Epidermal melanocyte (primary cell): Measurements from ENCODE around the gene DENND5B.
"Not testable (repeated sequence)": the region's sequence is repeated elsewhere in the genome, so short reads cannot be mapped to it uniquely, and the experiment has no call there.

ENCODE experiments used
- DNase-seq: peaks from one replicate; pipeline ENCODE4 v3.0.0; 2011; ENCODE audit warnings: low spot score; ENCODE audit not compliant: insufficient read length

The DENND5B gene

DNA sequence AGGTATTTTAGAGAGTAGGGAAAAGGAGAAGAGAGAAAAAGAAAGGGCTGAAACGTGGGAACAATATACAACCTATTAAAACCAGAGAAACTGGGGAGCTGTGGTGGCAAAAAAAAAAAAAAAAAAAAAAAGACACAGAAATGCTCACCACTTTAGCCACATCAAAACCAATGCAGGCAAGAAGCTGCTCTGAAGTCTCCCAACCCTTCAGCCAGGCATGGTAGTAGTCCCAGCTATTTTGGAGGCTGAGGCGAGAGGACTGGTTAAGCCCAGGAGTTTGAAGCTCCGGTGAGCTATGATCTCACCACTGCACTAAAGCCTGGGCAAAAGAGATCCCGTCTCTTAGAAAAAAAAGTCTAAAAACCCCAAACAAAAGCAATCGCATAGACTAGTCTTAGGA lies 33.2 kb downstream of the DENND5B start:
- DNase-seq = no peak

DNA sequence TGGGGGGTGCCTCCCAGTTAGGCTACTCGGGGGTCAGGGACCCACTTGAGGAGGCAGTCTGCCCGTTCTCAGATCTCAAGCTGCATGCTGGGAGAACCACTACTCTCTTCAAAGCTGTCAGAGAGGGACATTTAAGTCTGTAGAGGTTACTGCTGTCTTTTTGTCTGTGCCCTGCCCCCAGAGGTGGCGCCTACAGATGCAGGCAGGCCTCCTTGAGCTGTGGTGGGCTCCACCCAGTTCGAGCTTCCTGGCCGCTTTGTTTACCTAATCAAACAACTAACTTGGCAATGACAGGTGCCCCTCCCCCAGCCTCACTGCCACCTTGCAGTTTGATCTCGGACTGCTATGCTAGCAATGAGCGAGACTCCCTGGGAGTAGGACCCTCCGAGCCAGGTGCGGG lies 35.5 kb downstream of the DENND5B start:
- not testable (repeated sequence) for DNase-seq

DNA sequence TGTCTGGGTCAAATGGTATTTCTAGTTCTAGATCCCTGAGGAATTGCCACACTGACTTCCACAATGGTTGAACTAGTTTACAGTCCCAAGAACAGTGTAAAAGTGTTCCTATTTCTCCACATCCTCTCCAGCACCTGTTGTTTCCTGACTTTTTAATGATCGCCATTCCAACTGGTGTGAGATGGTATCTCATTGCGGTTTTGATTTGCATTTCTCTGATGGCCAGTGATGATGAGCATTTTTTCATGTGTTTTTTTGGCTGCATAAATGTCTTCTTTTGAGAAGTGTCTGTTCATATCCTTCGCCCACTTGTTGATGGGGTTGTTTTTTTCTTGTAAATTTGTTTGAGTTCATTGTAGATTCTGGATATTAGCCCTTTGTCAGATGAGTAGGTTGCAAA lies 40.3 kb downstream of the DENND5B start:
- DNase-seq = not testable (repeated sequence)

DNA sequence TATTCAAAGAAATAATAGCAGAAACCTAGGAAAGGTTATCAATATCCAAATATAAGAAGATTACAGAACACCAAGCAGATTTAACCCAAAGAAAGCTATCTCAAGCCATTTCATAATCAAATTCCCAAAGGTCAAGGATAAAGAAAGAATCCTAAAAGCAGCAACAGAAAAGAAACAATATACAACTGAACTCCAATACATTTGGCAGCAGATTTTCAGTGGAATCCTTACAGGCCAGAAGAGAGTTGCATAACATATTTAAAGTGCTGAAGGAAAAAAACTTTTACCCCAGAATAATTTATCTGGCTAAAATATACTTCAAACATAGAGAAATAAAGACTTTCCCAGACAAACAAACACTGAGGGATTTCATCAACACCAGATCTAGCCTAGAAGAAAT lies 54.3 kb downstream of the DENND5B start:
- DNase-seq = no peak

DNA sequence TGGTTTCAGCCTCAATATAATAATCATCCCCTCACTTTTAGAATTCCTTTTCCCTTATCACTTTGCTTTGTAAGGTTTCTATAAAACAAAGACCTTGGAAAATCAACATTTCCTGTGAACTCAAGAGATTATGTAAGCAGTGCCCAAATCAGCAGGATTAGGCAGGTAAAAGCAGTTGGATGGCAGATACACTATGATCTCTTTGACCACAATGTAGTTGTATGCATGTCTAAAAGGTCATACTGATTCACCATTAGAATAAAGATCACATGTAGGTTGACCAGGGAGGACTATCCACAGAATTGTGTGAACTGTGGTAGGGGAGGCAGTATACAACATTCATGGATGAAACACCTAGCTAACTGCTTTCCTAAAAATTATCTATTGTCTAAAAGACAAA lies 57.5 kb downstream of the DENND5B start:
- no peak for DNase-seq

DNA sequence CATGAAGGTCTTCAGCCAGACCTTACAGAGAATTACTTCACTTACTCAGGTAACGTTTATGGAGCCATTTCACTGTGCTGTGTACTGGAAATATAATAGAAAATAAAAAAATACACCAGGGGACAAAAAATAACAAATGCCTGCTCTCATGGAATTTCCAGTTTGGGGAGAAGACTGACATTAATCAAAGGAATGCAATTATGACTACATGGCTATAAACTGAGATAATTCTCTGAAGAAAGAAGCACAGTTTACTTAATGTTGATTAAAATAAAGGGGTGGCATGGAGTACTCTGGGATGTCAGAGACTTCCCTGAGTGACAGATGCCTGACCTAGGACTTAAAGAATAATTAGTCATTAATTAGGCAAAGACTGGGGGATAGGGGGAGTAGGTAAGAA lies 59.0 kb downstream of the DENND5B start:
- DNase-seq = no peak

DNA sequence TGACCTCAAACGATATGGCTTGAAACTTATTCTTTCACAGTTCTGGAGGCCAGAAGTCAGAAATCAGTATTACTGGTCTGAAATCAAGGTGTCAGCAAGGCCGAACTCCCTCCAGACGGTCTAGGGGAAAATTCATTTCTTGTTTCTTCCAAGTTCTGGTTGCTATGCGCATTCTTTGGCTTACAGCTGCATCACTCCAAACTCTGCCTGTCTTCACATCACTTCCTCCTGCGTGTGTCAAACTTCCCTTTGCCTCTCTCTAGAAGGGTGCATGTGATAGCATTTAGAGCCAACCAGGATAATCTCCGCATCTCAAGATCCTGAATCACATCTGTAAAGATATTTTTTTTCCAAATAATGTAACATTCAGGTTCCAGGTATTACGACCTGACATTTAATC lies 62.8 kb downstream of the DENND5B start:
- DNase-seq = no peak

DNA sequence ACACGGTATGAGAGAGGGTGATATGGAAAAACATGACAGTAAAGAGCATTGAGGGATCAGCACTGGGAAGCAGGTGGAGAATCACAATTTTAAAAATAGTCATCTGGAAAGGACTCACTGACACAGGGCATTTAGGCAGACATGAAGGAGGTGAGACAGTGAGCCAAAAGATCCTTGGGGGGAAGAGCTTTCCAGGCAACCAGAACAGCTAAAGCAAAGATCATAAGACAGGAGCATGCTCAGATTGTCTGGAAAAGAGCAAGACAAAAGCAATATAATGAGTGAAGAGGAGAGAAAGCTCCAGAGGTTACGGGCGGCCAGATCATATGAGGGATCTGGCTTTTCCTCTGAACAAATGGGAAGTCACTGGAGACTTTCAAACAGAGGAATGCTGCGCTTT lies 63.9 kb downstream of the DENND5B start:
- DNase-seq = no peak

DNA sequence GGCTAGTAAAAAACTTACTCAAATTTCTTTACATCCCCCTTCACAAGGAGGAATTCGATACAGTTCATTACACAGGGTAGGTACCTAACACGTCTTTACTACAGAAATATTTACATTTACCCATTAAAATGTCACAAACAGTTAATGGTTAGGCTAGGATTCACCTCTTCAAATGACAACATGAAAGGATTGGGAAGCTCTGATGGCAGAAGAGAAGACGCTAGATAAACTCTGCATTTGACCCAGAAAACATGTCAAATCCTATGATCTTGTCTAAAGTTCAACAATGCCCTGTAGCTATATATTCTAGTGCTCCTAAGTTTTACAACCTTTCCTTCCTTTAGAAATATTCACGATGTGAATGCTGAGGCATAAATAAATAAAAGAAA lies 64.8 kb downstream of the DENND5B start:
- no peak for DNase-seq

DNA sequence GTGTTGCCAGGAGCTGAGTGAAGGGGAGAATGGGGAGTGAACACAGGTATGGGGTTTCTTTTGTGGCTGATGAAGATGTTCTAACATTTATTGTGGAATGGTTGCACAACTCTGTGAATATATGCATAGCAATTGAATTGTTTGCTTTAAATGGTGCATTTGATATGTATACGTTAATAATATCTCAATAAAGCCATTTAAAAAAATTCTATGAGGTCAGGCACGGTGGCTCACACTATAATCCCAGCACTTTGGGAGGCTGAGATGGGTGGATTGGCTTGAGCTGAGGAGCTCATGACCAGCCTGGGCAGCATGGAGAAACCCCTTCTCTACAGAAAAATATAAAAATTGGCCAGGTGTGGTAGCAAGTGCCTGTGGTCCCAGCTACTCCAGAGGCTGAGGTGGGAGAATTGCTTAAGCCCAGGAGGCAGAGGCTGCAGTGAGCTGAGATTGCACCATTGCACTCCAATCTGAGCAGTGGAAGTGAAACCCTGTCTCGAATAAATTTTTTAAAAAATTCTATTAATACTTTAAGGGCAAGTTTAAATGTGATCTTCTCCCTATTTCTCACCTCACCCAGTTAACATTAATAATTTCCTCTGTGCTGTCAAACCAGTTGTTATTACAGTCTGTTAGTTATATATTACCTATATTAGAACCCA lies 65.3 kb downstream of the DENND5B start:
- no peak for DNase-seq

DNA sequence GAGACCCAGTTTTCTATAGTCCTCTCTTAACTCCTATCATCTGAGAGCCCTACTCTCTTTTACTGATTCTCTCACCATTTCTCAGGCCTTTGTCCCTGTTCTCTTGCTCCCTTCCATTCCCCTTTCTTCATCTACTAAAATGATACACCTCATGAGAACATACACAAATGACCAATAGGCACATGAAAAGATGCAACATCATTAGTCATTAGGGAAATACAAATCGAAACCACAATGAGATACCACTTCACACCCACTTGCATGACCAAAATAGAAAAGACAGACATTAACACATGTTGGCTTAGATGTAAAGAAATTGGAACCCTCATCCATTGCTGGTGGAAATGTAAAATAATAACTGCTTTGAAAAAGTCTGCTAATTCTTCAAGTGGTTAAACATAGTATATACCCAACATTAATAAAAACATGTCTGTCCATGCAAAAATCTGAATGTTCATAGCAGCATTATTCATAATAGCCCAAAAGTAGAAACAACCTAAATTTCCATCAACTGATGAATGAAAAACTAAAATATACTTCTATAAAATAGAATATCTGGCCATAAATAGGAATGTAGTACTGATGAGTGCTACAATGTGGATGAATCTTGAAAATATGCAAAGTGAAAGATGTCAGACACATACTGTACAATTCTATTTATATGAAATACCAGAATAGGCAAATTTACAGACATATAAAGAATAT lies 66.0 kb downstream of the DENND5B start:
- no peak for DNase-seq

DNA sequence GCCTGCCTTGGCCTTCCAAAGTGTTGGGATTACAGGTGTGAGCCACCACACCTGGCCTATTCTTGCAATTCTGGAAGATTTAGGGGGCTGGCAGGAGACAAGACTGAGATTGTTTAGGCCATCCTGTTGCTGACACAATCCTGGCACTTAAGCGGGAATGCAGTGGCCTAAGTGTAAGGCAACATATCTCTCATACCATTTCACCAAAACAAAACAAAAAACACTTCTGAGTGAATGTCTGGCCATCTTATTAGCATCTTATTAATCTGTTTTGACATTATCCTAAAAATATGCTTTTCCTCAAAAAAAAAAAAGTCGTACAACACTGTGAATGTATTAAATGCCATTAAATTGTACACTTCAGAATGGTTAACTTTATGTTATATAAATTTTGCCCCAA lies 67.6 kb downstream of the DENND5B start:
- no peak for DNase-seq

DNA sequence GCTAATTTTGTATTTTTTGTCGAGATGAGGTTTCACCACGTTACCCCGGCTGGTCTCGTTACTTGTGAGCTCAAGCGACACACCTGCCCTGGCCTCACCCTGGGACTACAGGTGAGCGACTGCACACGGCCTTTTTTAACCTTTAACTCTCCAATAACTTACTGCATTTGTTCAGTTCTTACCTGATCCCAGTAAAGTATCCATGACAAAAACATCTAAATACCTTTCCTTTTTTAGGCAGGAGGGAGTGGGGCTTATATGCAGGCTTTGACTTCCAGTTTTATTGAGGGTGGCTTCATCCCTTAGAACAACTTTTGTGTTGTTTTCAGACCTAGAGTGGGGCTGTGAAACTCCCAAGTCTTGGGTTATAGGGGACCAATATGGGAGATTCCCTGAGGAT lies 68.3 kb downstream of the DENND5B start:
- no peak for DNase-seq

DNA sequence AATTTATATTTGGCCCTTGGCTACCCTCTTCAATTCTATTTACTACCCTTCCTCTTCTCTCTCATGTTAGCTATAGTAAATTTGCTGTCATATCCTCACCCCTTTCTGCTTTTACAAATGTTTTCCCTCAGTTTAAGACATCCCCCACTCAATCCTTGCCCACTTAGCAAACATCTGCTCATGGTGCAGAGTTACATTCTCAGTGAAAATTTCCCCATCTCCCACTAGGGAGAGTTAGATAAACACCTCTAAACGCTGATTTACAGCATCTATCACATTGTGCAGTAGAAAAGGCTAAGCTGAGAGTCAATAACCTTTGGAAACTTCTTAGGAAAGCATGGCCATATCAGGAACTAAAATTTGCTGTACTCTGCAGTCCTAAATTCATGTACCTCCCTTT lies 69.0 kb downstream of the DENND5B start:
- no peak for DNase-seq

DNA sequence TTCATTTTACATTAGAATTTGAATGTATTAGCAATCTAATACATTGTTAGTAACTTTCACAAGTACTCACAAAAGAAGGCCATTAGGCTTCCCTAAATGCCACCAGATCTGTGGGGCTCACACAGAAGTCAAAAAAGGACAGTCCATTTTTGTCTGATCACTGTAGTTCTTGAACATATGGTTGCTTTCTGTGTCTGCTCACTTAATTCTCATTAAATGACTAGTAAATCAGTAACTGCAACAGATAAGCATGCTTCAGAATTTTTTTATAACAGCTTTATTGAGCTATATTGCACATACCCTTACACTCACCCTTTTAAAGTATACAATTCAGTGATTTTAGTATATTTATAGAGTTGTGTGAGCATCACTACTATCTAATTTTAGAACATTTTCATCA lies 71.4 kb downstream of the DENND5B start:
- no peak for DNase-seq

DNA sequence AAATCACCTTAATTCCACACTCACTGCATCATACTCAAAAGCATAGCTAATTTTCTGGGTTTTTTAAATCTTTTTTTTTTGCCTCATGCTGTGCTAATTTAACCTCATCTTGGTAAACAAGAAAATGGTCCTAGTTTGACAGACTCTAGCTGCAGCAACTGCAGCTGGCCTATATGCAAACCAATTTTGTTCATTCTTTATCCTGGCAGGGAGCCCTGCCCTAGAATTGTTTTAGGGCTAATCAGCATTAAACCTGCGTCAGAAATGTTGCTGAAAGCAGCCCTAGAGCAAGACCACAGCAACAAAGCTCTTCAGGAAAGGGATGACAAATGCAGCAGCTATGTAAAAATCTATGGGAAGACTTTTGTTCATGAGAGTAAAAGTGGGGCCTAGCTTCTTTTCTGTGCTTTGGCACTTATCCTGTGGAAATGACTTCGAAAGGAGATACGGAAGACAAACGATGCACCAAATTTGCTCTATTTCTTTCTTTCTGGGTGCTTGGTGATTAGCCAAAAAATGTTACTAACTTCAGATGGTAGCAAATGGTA lies 72.2 kb downstream of the DENND5B start:
- DNase-seq = peak; percentile 59

DNA sequence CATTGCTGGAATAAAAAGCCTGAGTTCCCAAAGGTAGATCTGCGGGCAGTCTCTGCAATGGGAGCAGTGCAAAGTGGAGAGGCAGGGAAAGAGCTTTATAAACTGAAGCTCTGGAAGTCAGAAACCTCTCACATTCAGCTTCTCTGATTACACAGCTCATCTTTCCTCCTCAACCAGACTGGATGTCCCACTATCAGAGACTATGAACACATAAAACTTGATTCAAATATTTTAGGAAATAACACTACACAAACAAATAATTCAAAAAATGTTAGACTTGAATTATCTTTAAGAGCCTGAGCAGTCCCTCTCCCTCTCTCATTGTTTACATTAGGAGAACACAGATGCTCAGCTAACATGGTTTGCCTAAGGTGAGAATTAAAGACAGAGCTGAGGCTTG lies 72.9 kb downstream of the DENND5B start:
- DNase-seq = no peak

DNA sequence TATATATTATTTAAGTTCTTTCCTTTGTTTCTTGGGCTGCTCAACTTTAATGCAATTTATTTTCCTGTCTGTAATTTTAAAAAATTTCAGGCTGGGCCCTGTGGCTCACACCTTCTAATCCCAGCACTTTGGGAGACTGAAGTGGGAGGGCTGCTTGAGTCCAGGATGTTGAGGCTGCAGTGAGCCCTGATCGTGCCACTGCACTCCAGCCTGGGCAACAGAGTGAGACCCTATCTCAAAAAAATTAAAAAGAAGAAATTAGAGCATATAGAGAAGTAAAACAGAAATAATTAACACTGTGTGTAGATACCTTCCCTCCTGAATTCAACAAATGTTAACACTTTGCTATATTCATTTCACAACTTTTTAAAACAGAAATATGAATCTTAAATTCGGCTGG lies 74.2 kb downstream of the DENND5B start:
- DNase-seq = no peak

DNA sequence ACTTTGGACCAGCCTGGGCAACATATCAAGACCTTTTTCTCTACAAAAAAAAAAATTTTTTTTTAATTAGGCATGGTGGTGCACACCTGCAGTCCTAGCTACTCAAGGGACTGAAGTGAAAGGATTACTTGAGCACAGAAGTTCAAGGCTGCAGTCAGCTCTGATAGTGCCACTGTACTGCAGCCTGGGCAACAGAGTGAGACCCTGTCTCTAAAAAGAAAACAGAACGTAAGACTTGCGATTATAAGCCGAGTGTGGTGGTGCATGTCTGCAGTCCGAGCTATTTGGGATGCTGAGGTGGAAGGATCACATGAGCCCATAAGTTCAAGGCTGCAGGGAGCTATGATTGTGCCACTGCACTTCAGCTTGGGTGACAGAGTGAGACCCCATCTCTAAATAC lies 76.0 kb downstream of the DENND5B start:
- DNase-seq = no peak

DNA sequence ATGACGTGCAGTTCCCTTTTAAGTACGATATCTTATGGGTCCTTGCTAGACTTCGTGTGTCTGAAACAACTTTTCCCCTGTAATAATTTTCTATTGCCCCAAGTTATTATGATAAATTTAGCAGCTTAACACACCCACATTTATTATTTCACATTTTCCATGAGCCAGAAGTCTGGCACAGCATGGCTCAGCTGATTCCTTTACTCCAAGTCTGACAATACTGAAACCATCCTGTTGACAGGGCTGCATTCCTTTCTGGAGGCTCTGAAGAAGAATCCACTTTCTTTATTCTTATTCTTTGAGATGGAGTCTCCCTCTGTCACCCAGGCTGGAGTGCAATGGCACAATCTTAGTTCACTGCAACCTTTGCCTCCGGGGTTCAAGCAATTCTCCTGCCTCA lies 80.9 kb downstream of the DENND5B start:
- DNase-seq = no peak

DNA sequence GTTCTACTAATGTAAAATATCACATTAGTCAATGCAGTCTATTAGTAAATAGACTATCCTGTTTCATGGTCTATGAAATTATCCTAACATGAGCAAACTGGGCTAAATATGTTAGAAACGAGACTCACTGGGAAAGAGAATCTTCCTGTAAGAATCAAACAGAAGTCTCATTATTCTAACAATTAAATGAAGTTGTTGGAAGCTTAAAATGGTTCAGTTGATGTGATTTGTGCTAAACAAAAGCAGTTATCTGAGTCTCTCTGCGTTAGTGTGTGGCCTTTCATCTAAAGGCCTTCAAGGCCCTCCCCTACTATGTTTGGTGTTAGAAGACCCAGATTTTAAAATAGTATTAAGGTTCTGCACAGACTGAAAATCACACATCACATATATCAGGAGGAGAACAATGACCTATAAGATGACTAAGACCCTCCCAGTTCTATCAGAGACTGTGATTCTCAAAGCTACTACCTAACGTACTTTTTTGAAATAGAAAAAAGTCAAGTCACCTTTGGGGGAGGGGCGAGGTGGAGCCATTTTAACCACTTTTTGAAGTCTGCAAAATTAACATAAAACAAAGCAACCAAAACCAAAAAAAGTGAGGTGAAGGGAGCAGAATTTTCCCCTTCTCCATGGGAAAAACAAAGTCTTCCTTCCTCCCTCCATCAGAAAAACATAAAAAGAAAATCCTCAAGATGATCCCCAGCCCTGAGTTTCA lies 82.3 kb downstream of the DENND5B start:
- DNase-seq = no peak

DNA sequence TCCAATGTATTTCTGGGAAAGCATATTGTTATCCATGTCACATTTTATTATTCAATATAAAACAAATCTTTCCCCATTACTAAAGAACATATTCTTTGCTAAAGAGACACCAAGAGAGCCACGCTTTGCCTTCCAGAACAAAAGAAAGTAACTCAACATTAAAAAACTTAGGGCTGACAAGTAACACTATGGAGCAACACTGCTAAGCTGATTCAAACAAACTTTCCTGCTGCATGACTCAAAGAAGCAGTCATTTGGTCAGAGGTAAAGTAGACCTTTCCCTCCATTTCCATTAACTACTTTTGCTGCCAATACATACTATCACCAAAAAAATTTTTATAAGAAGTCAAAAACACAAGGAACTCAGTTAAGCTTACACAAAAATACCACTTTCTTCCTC lies 83.0 kb downstream of the DENND5B start:
- DNase-seq = no peak
